ENCODE results near the gene C1orf116. TPM values are rescaled to one million over a fixed set of nuclear protein-coding genes. Genes with fewer than 3 reads are reported as not detected.

C1orf116 gene
- total RNA-seq, 1 experiment from 2014 or later: 2.4 TPM

- ChIA-PET CTCF (interaction anchor here (1.3 to 2.0 kb wide), 2 partner anchors 17 to 86 kb away, joined by 6 to 8 read pairs; no protein-coding TSS in a partner anchor), POLR2A (no interaction called here)
- peaks cover 17% of the 10 kb centered on the region for H3K4me1 Mint-ChIP-seq
- H3K36me3 Mint-ChIP-seq: no peaks in the 10 kb centered on the region; the same call in 1 of the 2 replicates
- no peak for ATAC-seq
- no peak for TF ChIP-seq RELA (CRISPR knock-in tag; IDR thresholded peaks at IDR 0.05; ENCODE audit: borderline replicate concordance)
- no peak for TF ChIP-seq ZNF317 (CRISPR knock-in tag; IDR thresholded peaks at IDR 0.05; ENCODE audit: borderline replicate concordance, low read depth)
- TF ChIP-seq CBFB (CRISPR knock-in tag; IDR thresholded peaks at IDR 0.05; ENCODE audit: low read depth): no peak
- no peak for TF ChIP-seq ZNF263 (CRISPR knock-in tag; IDR thresholded peaks at IDR 0.05; ENCODE audit: low read depth)
- TF ChIP-seq ZNF281 (CRISPR knock-in tag; IDR thresholded peaks at IDR 0.05): no peak
- no peak for TF ChIP-seq PREB (CRISPR knock-in tag; IDR thresholded peaks at IDR 0.05; ENCODE audit: borderline replicate concordance)
- no peak for TF ChIP-seq GTF2I (CRISPR knock-in tag; conservative IDR thresholded peaks at IDR 0.05)
- no peak for TF ChIP-seq ZBTB43 (CRISPR knock-in tag; IDR thresholded peaks at IDR 0.05)
- no peak for TF ChIP-seq ZNF532 (CRISPR knock-in tag; IDR thresholded peaks at IDR 0.05; ENCODE audit: borderline replicate concordance)
- no peak for TF ChIP-seq E2F5 (CRISPR knock-in tag; IDR thresholded peaks at IDR 0.05)
- no peak for TF ChIP-seq NR2C2 (CRISPR knock-in tag; IDR thresholded peaks at IDR 0.05)
- no peak for TF ChIP-seq ZNF138 (CRISPR knock-in tag; conservative IDR thresholded peaks at IDR 0.05)
- TF ChIP-seq ZNF512 (CRISPR knock-in tag; IDR thresholded peaks at IDR 0.05; ENCODE audit: borderline replicate concordance): no peak
- TF ChIP-seq RORB (CRISPR knock-in tag; IDR thresholded peaks at IDR 0.05): no peak
- no peak for TF ChIP-seq HMGXB4 (CRISPR knock-in tag; IDR thresholded peaks at IDR 0.05)
- no peak for TF ChIP-seq ZNF416 (CRISPR knock-in tag; IDR thresholded peaks at IDR 0.05)
- no peak for TF ChIP-seq NFYB (CRISPR knock-in tag; conservative IDR thresholded peaks at IDR 0.05; ENCODE audit: low read depth)
- no peak for TF ChIP-seq FOXJ3 (CRISPR knock-in tag; IDR thresholded peaks at IDR 0.05; ENCODE audit: borderline replicate concordance)
- H3K9me3 Mint-ChIP-seq: no peaks in the 10 kb centered on the region
- no peak for DNase-seq (ENCODE audit: low spot score)
- H3K27me3 Mint-ChIP-seq (ENCODE audit: low read depth): no peaks in the 10 kb centered on the region
- no peak overlapping the region for H3K27ac Mint-ChIP-seq
- H3K4me3 Mint-ChIP-seq: no peak overlapping the region
Observed at GRCh38 chr1:207021139-207021861, 11.3 kb downstream of the C1orf116 start.
